Effector memory CD8-positive, alpha-beta T cell (primary cell): ENCODE measurements around the gene UBXN11.
A peak's percentile ranks its signal among the peaks of the same experiment; 100 is the strongest.
"Not testable (repeated sequence)": the region's sequence is repeated elsewhere in the genome, so short reads cannot be mapped to it uniquely, and the experiment has no call there.

Experiments
- ATAC-seq: fragments of 150-1000 bp; cut with Tn5 transposase; replicated peaks from 2 replicates; pipeline ENCODE4 v1.10.0; 2021; ENCODE audit warnings: mild to moderate bottlenecking, moderate library complexity
- DNase-seq, 3 experiments: peaks; one replicate each; pipeline ENCODE4 v3.0.0; 2021
- H3K27ac Mint-ChIP-seq, 2 donors: one replicate each; pipeline ENCODE4 v1.8.0; 2022; ENCODE audit warnings: mild to moderate bottlenecking in 2 of 2, mixed read lengths in 2 of 2, moderate library complexity in 2 of 2
- H3K27me3 Mint-ChIP-seq, 2 donors: one replicate each; pipeline ENCODE4 v1.8.0; 2022; ENCODE audit warnings: mixed read lengths in 2 of 2
- H3K36me3 Mint-ChIP-seq: one replicate; pipeline ENCODE4 v1.8.0; 2022; ENCODE audit warnings: mild to moderate bottlenecking, moderate library complexity, mixed read lengths; ENCODE audit not compliant: insufficient read depth
- H3K4me1 Mint-ChIP-seq, 2 donors: one replicate each; pipeline ENCODE4 v1.8.0; 2022; ENCODE audit warnings: low read depth in 2 of 2, mixed read lengths in 2 of 2
- H3K4me3 Mint-ChIP-seq, 2 donors: one replicate each; pipeline ENCODE4 v1.8.0; 2022; ENCODE audit warnings: mild to moderate bottlenecking in 2 of 2, mixed read lengths in 2 of 2, moderate library complexity in 2 of 2
- H3K9me3 Mint-ChIP-seq, 2 donors: one replicate each; pipeline ENCODE4 v1.8.0; 2022; ENCODE audit warnings: mixed read lengths in 2 of 2

The UBXN11 gene

DNA sequence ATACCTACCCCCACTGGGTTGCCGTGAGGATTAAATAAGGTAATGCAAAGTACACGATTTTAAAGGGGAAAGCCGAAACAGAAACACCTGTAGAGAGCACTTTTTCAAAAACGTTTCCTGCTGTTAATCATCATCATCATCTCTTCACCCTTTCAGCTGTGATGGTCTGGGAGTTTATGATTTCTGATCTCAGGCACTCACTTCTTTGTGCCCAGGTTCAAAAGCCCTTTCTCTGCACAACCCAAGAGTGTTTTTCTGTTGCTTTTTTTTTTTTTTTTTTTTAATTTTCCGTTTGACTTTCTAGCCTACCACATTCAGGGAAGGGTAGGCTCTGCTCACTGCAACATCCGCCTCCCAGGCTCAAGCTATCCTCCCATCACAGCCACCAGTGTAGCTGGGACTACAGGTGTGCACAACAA, 936 bp upstream of the UBXN11 start:
- ATAC-seq (no peak), DNase-seq (no peak)
- H3K36me3 Mint-ChIP-seq: peaks cover 8% of the 10 kb centered on the region
- no peaks in the 10 kb centered on the region for H3K27me3 Mint-ChIP-seq
- peak overlapping the region; percentile 61 to 97 for H3K4me3 Mint-ChIP-seq
- peak overlapping the region in 1 of 2 donors; percentile 10 for H3K27ac Mint-ChIP-seq
- H3K4me1 Mint-ChIP-seq: peaks cover 13 to 14% of the 10 kb centered on the region in 2 donors
- H3K9me3 Mint-ChIP-seq: no peaks in the 10 kb centered on the region

DNA sequence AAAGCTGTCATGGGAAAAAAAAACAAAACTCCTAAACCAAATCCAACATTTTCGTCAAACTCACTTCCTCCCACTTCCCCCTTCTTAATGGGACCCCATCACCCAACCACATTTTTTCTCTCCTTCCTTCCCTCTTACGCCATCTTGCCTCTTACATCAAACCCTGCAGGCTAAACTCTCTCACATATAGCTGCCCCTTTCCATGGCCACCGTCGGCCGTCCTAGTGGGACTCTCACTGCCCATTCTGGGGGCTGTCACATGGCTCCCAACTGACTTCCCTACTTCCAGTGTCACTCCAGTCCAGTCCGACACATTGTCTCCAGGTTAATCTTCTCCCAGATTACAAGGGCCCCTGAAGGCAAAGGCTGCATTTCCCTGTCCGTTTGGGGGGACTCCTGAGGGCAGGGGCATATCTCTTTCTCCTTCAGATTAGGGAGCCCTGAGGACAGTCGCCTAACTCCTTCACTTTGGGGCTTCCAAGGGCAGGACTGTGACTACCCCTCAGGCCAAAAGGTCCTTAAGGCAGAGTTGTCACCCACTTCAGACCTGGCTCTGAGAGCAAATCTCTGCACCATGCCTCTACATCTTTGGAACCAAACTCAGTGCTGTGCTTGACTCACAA, 658 bp downstream of the UBXN11 start:
- no peaks in the 10 kb centered on the region for H3K27me3 Mint-ChIP-seq
- peak overlapping the region; percentile 90 to 94 for H3K27ac Mint-ChIP-seq
- ATAC-seq (no peak), DNase-seq (no peak)
- peaks cover 13 to 16% of the 10 kb centered on the region in 2 donors for H3K4me1 Mint-ChIP-seq
- H3K9me3 Mint-ChIP-seq: no peaks in the 10 kb centered on the region
- H3K4me3 Mint-ChIP-seq: peak overlapping the region; percentile 93 to 97
- H3K36me3 Mint-ChIP-seq: peaks cover 11% of the 10 kb centered on the region

DNA sequence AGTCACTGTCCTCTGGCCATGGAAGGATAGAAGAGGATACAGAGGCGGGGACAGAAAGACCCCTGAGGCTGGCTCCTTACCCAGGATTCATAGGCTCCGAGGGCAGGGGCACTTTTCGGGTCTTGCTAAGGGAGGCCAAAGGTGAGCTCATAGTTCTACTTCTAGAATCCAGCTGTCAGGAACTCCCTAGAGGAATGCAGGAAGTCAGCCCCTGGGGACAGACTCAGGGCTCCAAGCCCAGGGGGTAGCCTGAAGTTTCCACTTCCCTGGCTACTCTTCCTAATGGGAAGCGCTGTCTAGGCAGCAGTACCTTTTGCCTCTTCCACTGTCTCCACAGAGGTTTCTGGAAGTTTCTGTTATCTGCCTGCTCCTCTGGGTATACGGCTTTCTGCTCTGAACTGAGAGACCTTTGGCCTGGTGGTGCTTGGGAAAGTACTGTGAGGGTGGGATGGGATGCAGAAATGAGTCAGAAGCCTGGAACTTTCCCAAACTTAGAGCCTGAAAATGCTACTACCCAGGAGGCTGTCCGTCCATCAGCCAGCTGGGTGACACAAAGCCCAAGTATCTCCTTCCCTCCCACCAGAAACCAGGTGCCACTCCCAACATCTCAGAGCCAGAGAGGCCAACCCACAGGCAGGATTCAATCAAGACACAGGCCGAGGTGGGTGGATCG, 3.6 kb downstream of the UBXN11 start:
- H3K27ac Mint-ChIP-seq: no peak overlapping the region
- H3K36me3 Mint-ChIP-seq: peaks cover 12% of the 10 kb centered on the region
- DNase-seq (no peak), ATAC-seq (no peak)
- peaks cover 13 to 22% of the 10 kb centered on the region in 2 donors for H3K4me1 Mint-ChIP-seq
- no peaks in the 10 kb centered on the region for H3K9me3 Mint-ChIP-seq
- no peak overlapping the region for H3K4me3 Mint-ChIP-seq
- H3K27me3 Mint-ChIP-seq: no peaks in the 10 kb centered on the region

- Mint-ChIP-seq H3K27me3 (no peaks in the 10 kb centered on the region), H3K4me1 (peaks cover 2 to 17% of the 10 kb centered on the region in 2 donors), H3K27ac (peak overlapping the region in 1 of 2 donors; percentile 29), H3K9me3 (no peaks in the 10 kb centered on the region), H3K4me3 (no peak overlapping the region), H3K36me3 (peaks cover 6% of the 10 kb centered on the region)
- DNase-seq: no peak
- no peak for ATAC-seq
These were observed 5.7 kb downstream of the UBXN11 start for GRCh38 chr1:26300578-26301275.

DNA sequence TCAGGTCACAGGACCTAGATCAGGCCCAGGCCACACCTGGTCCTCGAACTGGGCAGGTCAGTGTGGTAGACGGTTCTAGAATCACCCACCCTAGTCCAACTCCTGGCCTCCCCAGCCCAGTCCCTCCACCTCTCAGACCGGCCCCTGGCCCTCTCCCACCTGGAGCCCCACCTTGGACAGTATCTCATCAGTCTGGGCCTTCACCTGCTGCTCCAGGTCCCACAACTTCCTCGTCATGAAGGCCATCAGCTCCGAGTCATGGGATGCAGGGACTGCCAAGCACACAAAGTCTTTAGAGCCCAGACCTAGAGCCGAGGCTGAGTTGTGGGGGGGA, 8.7 kb downstream of the UBXN11 start:
- DNase-seq (no peak), ATAC-seq (no peak)
- Mint-ChIP-seq H3K4me3 (no peak overlapping the region), H3K36me3 (peaks cover 9% of the 10 kb centered on the region), H3K27ac (no peak overlapping the region), H3K9me3 (no peaks in the 10 kb centered on the region), H3K27me3 (no peaks in the 10 kb centered on the region), H3K4me1 (peaks cover 0 to 18% of the 10 kb centered on the region in 2 donors)

DNA sequence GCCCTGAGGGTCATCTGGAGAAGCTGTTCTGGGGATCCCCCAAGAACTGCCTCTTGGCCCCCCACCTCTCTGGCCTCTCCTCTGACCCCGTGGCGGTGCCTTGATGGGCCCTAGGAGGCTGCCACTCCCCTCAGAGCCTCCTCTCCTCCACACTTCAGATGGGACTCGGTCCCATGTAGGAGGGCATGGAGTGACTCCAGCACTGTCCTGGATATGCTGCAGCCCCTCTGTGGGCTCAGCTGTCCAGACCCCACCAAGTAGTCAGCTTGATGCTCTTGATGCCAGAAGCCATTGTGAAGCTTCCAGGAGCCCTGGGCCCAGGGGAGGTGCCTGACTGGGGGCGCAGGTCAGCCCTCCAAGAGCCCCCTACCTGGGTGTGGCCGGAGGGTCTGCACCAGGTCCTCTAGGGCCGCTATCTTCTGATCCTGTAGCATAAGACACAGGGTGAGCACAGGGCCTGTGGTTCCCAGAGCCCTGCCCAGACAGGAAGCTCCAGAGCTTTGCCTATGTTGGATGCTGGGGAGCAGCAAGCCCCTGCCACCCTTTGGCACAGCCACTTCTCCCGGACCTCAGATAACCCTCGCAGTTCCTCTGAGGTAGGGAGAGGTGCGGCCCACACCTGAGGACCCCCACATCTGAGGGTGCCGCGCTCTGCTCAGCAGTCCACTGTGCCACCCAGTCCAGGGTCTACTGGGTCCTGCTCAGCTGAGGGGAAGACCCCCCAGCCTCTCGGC, 9.2 kb downstream of the UBXN11 start:
- no peaks in the 10 kb centered on the region for H3K9me3 Mint-ChIP-seq
- DNase-seq: no peak
- no peak overlapping the region for H3K4me3 Mint-ChIP-seq
- ATAC-seq: no peak
- no peak overlapping the region for H3K27ac Mint-ChIP-seq
- H3K36me3 Mint-ChIP-seq: peaks cover 6% of the 10 kb centered on the region
- H3K4me1 Mint-ChIP-seq: peaks cover under 1 to 22% of the 10 kb centered on the region in 2 donors
- H3K27me3 Mint-ChIP-seq: no peaks in the 10 kb centered on the region

GRCh38 chr1:26296340-26297056, 9.9 kb downstream of the UBXN11 start:
- ATAC-seq (no peak), DNase-seq (no peak)
- Mint-ChIP-seq H3K4me1 (peaks cover 7 to 29% of the 10 kb centered on the region in 2 donors), H3K36me3 (peaks cover 9% of the 10 kb centered on the region), H3K4me3 (no peak overlapping the region), H3K27ac (peak overlapping the region; percentile 88), H3K27me3 (no peaks in the 10 kb centered on the region), H3K9me3 (no peaks in the 10 kb centered on the region)

DNA sequence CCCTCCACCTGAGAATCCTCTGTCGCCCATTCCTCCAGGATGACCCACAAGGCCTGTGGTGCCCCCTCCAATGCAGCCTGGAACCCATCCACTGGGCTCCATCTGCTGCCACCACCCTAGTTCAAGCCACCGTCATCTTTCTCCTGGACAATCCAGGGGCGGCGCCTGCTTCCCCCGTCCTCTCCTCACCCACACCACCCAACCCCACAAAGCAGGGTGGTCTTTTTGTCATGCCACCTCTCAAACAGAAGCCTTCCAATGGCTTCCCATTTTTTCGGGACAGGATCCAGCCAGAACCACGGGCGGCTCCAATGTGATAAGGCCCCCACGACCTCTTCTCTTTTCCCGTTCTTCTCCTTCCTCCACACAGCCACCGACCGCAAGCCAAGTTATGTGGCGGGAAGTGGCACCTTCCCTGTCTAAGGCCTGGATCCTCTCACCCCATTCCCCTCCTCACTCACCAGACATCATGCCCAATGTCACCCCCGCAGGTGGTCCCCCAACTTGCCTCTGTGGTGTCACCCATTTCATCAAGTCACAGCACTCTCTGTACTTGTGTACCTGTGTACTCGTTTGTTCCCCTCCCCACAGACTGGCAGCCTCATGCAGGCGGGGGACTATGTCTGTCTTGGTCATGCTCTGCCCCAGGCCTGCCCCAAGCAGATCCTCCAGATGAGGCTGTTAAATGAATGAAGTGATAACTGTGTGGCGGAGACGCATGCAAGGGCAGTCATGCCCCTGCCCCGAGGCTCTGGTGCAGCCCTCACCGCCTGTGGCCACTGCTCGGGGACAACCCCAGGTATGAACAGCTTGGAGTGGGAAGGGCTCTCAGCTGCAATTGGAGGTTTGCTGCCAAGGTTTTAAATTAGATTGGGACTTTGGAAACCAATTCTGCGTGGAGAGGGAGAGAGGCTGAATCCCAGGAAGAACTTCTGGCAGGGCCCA, 11.0 kb downstream of the UBXN11 start:
- Mint-ChIP-seq H3K9me3 (no peaks in the 10 kb centered on the region), H3K4me3 (no peak overlapping the region), H3K4me1 (peaks cover 15 to 34% of the 10 kb centered on the region in 2 donors), H3K27me3 (no peaks in the 10 kb centered on the region), H3K27ac (peak overlapping the region; percentile 88), H3K36me3 (peaks cover 6% of the 10 kb centered on the region)
- ATAC-seq (no peak), DNase-seq (no peak)

GRCh38 chr1:26293911-26294463, 12.4 kb downstream of the UBXN11 start:
- peaks cover 10% of the 10 kb centered on the region for H3K36me3 Mint-ChIP-seq
- H3K27me3 Mint-ChIP-seq: no peaks in the 10 kb centered on the region
- no peaks in the 10 kb centered on the region for H3K9me3 Mint-ChIP-seq
- H3K4me3 Mint-ChIP-seq: no peak overlapping the region
- ATAC-seq (no peak), DNase-seq (no peak)
- H3K27ac Mint-ChIP-seq: peak overlapping the region in 1 of 2 donors; percentile 96
- H3K4me1 Mint-ChIP-seq: peaks cover 30 to 43% of the 10 kb centered on the region in 2 donors

GRCh38 chr1:26292735-26293134, 13.7 kb downstream of the UBXN11 start:
- H3K36me3 Mint-ChIP-seq: peaks cover 14% of the 10 kb centered on the region
- not testable (repeated sequence) for H3K27me3 Mint-ChIP-seq, H3K4me3 Mint-ChIP-seq, DNase-seq, ATAC-seq, H3K9me3 Mint-ChIP-seq
- H3K4me1 Mint-ChIP-seq: peaks cover 39 to 55% of the 10 kb centered on the region in 2 donors
- H3K27ac Mint-ChIP-seq: peak overlapping the region; percentile 60 to 96

GRCh38 chr1:26291939-26292338, 14.5 kb downstream of the UBXN11 start:
- Mint-ChIP-seq H3K4me1 (peaks cover 47 to 63% of the 10 kb centered on the region in 2 donors), H3K9me3 (no peaks in the 10 kb centered on the region), H3K36me3 (peaks cover 18% of the 10 kb centered on the region)

GRCh38 chr1:26291433-26291832, 15.0 kb downstream of the UBXN11 start:
- no peaks in the 10 kb centered on the region for H3K9me3 Mint-ChIP-seq
- no peaks in the 10 kb centered on the region for H3K27me3 Mint-ChIP-seq
- peak overlapping the region in 1 of 2 donors; percentile 45 for H3K4me3 Mint-ChIP-seq
- no peak for DNase-seq
- no peak for ATAC-seq
- H3K36me3 Mint-ChIP-seq: peaks cover 18% of the 10 kb centered on the region
- H3K4me1 Mint-ChIP-seq: peaks cover 51 to 67% of the 10 kb centered on the region in 2 donors
- peak overlapping the region; percentile 91 to 96 for H3K27ac Mint-ChIP-seq

More at GRCh38 chr1:26291939-26292338, 14.5 kb downstream of the UBXN11 start:
- H3K4me3 Mint-ChIP-seq: peak overlapping the region in 1 of 2 donors; percentile 45
- ATAC-seq (no peak), DNase-seq (no peak)
- H3K27ac Mint-ChIP-seq: peak overlapping the region; percentile 91 to 96
- H3K27me3 Mint-ChIP-seq: no peaks in the 10 kb centered on the region
